ENCODE data around the gene INPP5D.

INPP5D gene

DNA sequence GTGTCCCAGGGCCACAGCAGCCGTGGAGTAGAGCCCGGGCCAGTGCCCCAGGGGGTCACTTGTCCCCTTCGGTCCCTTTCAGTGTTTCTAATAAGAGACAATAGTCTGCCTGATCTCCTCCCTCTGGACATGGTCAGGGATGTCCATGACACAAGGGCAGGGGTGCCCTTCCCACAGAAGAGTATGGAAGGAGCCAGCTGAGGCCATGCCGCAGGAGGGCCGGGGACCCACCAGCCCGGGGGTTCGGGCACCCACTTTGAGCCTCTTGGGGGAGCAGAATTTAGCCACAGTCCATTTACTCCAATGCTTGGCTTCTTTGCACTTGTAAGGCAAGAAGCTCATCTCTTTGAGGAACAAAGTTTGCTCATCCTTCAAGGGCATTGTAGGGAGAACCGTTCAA lies 102.6 kb downstream of the INPP5D start:
- TF ChIP-seq, protein P1, sequence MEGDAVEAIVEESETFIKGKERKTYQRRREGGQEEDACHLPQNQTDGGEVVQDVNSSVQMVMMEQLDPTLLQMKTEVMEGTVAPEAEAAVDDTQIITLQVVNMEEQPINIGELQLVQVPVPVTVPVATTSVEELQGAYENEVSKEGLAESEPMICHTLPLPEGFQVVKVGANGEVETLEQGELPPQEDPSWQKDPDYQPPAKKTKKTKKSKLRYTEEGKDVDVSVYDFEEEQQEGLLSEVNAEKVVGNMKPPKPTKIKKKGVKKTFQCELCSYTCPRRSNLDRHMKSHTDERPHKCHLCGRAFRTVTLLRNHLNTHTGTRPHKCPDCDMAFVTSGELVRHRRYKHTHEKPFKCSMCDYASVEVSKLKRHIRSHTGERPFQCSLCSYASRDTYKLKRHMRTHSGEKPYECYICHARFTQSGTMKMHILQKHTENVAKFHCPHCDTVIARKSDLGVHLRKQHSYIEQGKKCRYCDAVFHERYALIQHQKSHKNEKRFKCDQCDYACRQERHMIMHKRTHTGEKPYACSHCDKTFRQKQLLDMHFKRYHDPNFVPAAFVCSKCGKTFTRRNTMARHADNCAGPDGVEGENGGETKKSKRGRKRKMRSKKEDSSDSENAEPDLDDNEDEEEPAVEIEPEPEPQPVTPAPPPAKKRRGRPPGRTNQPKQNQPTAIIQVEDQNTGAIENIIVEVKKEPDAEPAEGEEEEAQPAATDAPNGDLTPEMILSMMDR (IDR thresholded peaks at IDR 0.05; ENCODE audit: low read depth, low read length), result no peak
- DNase-seq (ENCODE audit: extremely low read depth, low read depth), result no peak

DNA sequence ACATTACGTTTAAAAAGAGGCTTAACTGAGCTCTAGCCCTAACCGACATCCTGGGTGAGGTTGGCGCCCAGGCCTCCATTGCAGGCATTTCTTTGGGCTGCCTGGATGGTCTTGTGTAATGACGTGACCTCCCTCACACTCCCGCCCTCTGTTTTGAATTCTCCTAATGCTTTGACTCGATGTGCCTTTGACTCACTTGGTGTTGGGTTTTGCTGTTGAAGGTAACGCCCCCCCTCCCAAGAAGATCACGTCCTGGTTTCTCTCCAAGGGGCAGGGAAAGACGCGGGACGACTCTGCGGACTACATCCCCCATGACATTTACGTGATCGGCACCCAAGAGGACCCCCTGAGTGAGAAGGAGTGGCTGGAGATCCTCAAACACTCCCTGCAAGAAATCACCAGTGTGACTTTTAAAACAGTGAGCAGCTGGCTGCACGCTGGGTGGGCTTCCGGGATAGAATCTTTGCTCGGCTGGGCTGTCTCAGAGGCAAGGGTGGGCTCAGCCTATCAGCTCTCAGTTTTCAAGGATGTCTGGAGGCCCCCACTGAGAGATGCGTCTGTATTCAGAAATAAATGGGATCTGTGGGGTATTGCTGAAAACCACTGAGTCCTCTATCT lies 103.5 kb downstream of the INPP5D start:
- DNase-seq (ENCODE audit: extremely low read depth, low read depth), result no peak
- TF ChIP-seq, protein P1 (IDR thresholded peaks at IDR 0.05; ENCODE audit: low read depth, low read length), result no peak

DNA sequence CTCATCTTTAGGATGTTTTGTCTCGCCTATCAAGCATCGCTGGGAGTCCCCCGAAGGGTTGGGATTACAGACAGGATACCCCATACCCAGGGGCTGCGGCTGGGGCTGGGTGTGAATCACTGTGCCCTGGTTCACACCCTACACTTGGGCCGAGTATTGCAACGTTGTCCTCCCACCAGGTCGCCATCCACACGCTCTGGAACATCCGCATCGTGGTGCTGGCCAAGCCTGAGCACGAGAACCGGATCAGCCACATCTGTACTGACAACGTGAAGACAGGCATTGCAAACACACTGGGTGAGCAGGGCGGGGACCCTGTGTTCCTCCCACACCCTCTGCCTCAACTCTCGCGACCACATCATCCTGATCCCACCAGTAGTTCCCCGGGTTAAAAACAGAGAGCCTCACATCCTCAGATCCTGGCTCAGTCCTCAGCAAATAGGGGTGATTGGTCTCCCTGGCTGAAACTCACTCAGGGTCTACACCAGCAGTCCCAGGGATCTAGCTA lies 104.0 kb downstream of the INPP5D start:
- TF ChIP-seq, protein P1 (IDR thresholded peaks at IDR 0.05; ENCODE audit: low read depth, low read length), result no peak
- no peak for DNase-seq (ENCODE audit: extremely low read depth, low read depth)

DNA sequence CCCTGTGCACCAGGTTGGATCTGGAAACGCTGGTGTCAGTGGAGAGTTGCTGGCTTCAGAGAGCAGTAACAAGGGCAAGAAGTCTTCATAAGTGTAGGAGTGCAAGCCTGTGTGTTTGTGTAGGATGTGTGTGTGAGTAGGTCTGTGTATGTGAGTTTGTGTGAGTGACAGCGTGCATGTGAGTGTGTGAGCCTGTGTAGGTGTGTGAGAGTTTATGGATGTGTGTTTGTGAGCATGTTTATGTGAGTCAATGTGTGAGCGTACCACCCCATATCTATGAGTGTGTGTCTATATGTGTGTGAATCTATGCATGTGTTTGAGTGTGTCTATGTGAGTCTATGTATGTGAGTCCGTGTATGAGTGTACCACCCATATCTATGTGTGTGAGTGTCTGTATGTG lies 104.8 kb downstream of the INPP5D start:
- no peak for DNase-seq (ENCODE audit: extremely low read depth, low read depth)
- TF ChIP-seq, protein P1 (IDR thresholded peaks at IDR 0.05; ENCODE audit: low read depth, low read length), result no peak

DNA sequence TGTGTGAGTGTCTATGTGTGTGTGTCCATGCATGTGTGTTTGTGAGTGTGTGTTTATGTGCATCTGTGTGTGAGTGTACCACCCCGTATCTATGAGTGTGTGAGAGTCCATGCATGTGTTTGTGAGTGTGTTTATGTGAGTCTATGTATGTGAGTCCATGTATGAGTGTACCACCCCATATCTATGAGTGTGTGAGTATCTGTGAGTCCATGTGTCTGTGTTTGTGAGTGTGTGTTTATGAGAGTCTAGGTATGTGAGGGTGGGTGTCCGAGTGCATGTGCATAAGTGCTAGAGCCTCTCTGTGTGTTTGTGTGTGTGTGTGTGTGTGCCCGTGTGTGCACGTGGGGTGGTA lies 105.4 kb downstream of the INPP5D start:
- TF ChIP-seq, protein P1 (IDR thresholded peaks at IDR 0.05; ENCODE audit: low read depth, low read length), result no peak
- DNase-seq (ENCODE audit: extremely low read depth, low read depth), result no peak

DNA sequence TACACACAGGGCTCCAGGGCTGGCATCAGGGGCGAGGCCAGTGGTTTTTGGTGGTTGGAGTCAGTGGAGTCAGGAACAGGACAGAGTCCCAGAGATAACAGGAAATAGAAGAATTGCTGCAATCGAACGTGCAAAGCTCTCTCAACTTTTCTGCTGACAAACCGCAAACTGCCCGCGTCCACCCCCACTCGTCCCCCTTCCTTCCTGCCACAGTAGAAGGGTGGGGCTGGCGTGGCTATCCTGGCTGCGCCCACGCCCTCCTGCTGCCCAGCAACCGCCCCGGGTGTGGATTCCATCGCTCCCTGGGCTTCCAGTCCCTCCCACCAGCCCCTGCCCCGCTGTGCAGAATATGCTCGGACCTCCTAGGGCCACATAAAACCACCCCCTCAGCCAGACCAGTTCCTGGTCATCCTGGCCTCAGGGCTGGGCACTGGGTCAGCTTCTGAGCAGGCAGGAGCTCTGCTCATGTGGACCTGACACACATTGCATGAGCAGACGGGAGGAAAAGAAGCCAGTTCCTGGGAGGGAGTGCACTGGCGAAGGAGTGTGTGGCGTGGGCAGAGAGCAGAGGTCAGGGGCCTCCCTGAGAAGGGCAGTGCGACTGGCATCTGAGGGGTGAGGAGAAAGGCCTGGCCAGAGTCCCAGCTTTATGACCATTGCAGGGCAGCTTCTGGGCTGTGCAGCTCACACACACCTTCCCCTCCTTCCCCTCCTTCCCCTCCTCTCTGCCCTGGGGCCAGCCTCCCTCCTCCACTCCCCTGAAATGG lies 105.9 kb downstream of the INPP5D start:
- no peak for DNase-seq (ENCODE audit: extremely low read depth, low read depth)
- TF ChIP-seq, protein P1 (IDR thresholded peaks at IDR 0.05; ENCODE audit: low read depth, low read length), result no peak

DNA sequence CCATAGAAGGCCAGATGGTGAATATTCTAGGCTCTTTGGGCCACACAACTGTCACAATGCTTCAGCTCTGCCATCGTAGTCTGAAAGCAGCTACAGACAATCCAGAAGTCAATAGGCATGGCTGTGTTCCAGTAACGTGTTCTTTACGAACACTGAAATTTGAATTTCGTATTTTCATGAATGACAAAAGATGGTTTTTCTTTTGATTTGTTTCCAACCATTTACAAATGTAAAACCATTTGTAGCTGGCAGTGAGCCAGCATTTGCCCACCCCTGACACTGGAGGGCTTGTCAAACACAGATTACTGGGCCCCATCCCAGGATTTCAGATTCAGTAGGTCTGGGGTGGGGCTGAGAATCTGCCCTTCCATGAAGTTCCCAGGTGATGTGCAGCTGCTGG lies 108.3 kb downstream of the INPP5D start:
- no peak for DNase-seq (ENCODE audit: extremely low read depth, low read depth)
- TF ChIP-seq, protein P1 (IDR thresholded peaks at IDR 0.05; ENCODE audit: low read depth, low read length), result no peak
